ENCODE results near the gene UTP14A.
"Not testable (repeated sequence)": the region's sequence is repeated elsewhere in the genome, so short reads cannot be mapped to it uniquely, and the experiment has no call there.

Gene UTP14A, protein sequence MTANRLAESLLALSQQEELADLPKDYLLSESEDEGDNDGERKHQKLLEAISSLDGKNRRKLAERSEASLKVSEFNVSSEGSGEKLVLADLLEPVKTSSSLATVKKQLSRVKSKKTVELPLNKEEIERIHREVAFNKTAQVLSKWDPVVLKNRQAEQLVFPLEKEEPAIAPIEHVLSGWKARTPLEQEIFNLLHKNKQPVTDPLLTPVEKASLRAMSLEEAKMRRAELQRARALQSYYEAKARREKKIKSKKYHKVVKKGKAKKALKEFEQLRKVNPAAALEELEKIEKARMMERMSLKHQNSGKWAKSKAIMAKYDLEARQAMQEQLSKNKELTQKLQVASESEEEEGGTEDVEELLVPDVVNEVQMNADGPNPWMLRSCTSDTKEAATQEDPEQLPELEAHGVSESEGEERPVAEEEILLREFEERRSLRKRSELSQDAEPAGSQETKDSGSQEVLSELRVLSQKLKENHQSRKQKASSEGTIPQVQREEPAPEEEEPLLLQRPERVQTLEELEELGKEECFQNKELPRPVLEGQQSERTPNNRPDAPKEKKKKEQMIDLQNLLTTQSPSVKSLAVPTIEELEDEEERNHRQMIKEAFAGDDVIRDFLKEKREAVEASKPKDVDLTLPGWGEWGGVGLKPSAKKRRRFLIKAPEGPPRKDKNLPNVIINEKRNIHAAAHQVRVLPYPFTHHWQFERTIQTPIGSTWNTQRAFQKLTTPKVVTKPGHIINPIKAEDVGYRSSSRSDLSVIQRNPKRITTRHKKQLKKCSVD

GRCh38 chrX:129905787-129906580 lies at the start of gene UTP14A:
TSS of gene UTP14A (plus strand) at chrX:129906164. CDS start at chrX:129906211, 47 bp downstream.
- H3K4me2 ChIP-seq = peak within 1 kb of the TSS; percentile 77
- H3K9me3 ChIP-seq = no peaks in the 10 kb centered on the region
- peak within 1 kb of the TSS; percentile 86 for H3K9ac ChIP-seq
- no peak for TF ChIP-seq Cebpa-rat (IDR thresholded peaks at IDR 0.05)
- peaks cover 36% of the 10 kb centered on the region for H3K36me3 ChIP-seq
- H3K27me3 ChIP-seq = peaks cover 30% of the 10 kb centered on the region
- peaks cover 10% of the 10 kb centered on the region; the same call in 1 of the 2 replicates for H4K20me1 ChIP-seq
- peak within 1 kb of the TSS; percentile 79 for H3K4me3 ChIP-seq
- peaks cover 6% of the 10 kb centered on the region; the same call in 1 of the 2 replicates for H3K4me1 ChIP-seq
- H3K27ac ChIP-seq = peak within 1 kb of the TSS; percentile 83

DNA sequence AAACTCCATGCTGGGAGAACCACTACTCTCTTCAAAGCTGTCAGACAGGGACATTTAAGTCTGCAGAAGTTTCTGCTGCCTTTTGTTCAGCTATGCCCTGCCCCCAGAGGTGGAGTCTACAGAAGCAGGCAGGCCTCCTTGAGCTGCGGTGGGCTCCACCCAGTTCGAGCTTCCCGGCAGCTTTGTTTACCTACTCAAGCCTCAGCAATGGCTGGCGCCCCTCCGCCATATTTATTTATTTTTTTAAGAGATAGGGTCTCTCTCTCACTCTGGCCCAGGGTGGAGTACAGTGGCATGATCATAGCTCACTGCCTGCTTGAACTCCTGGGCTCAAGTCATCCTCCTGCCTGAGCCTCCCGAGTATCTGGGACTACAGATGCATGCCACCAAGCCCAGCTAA lies 46.8 kb upstream of the UTP14A start:
- H3K9ac ChIP-seq, H3K9me3 ChIP-seq, H3K4me2 ChIP-seq, H3K36me3 ChIP-seq, H3K4me1 ChIP-seq, H3K4me3 ChIP-seq, H4K20me1 ChIP-seq, H3K27ac ChIP-seq: not testable (repeated sequence)
- H3K27me3 ChIP-seq = peaks cover 30% of the 10 kb centered on the region

GRCh38 chrX:129866321-129866720 lies 39.6 kb upstream of the UTP14A start:
- not testable (repeated sequence) for H3K9ac ChIP-seq, H3K4me2 ChIP-seq

GRCh38 chrX:129872524-129872923 lies 33.4 kb upstream of the UTP14A start:
- Histone ChIP-seq H3K27me3 (peaks cover 72% of the 10 kb centered on the region), H3K4me2 (no peak overlapping the region), H3K27ac (no peak overlapping the region), H4K20me1 (no peaks in the 10 kb centered on the region), H3K4me3 (no peak overlapping the region), H3K9ac (no peak overlapping the region), H3K36me3 (no peaks in the 10 kb centered on the region), H3K4me1 (no peaks in the 10 kb centered on the region), H3K9me3 (no peaks in the 10 kb centered on the region)
- TF ChIP-seq Cebpa-rat (IDR thresholded peaks at IDR 0.05) = no peak

More at GRCh38 chrX:129866321-129866720, 39.6 kb upstream of the UTP14A start:
- H4K20me1 ChIP-seq, H3K36me3 ChIP-seq, H3K4me3 ChIP-seq, H3K27ac ChIP-seq, H3K9me3 ChIP-seq, H3K4me1 ChIP-seq: not testable (repeated sequence)
- peaks cover 61% of the 10 kb centered on the region for H3K27me3 ChIP-seq

DNA sequence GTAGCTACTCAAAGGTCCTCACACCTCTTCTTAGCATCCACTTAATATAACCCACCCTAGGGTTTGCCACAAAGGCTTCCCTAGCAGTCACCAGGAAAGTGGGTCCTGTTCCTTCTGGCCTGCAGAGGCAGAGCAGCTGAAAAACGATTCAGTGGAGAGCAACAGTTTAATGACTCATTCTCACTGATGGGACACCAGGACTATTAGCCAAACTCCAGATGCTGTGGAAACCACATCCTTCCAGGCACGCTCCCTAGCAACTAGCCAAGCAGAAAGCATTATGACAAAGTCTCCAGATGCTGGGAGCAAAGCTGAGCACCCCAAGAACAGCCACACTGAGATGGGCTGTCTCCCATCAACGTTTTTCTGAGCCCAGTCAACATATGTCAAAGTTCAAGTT lies 30.3 kb upstream of the UTP14A start:
- Histone ChIP-seq H3K4me2 (no peak overlapping the region), H3K4me1 (no peaks in the 10 kb centered on the region), H3K27me3 (peaks cover 72% of the 10 kb centered on the region), H4K20me1 (no peaks in the 10 kb centered on the region), H3K27ac (no peak overlapping the region), H3K9me3 (no peaks in the 10 kb centered on the region), H3K36me3 (no peaks in the 10 kb centered on the region), H3K9ac (no peak overlapping the region), H3K4me3 (no peak overlapping the region)
- no peak for TF ChIP-seq Cebpa-rat (IDR thresholded peaks at IDR 0.05)

GRCh38 chrX:129876771-129877305 lies 29.1 kb upstream of the UTP14A start:
- Histone ChIP-seq H4K20me1 (no peaks in the 10 kb centered on the region), H3K9ac (no peak overlapping the region), H3K9me3 (no peaks in the 10 kb centered on the region), H3K36me3 (no peaks in the 10 kb centered on the region), H3K4me1 (no peaks in the 10 kb centered on the region), H3K4me3 (no peak overlapping the region), H3K4me2 (no peak overlapping the region), H3K27me3 (peaks cover 72% of the 10 kb centered on the region), H3K27ac (no peak overlapping the region)
- no peak for TF ChIP-seq Cebpa-rat (IDR thresholded peaks at IDR 0.05)

- no peaks in the 10 kb centered on the region for H3K9me3 ChIP-seq
- no peaks in the 10 kb centered on the region for H4K20me1 ChIP-seq
- H3K4me2 ChIP-seq = no peak overlapping the region
- TF ChIP-seq Cebpa-rat (IDR thresholded peaks at IDR 0.05) = no peak
- no peaks in the 10 kb centered on the region for H3K36me3 ChIP-seq
- no peaks in the 10 kb centered on the region for H3K4me1 ChIP-seq
- no peak overlapping the region for H3K4me3 ChIP-seq
- no peak overlapping the region for H3K9ac ChIP-seq
- H3K27ac ChIP-seq = no peak overlapping the region
- peaks cover 71% of the 10 kb centered on the region for H3K27me3 ChIP-seq
Observed at GRCh38 chrX:129877401-129877800, 28.6 kb upstream of the UTP14A start.

GRCh38 chrX:129900054-129900453 lies 5.9 kb upstream of the UTP14A start:
- TF ChIP-seq Cebpa-rat (IDR thresholded peaks at IDR 0.05) = no peak
- Histone ChIP-seq H3K4me3 (no peak overlapping the region), H3K36me3 (no peaks in the 10 kb centered on the region), H3K27me3 (peaks cover 19% of the 10 kb centered on the region), H3K9ac (no peak overlapping the region), H3K4me2 (no peak overlapping the region), H3K9me3 (no peaks in the 10 kb centered on the region), H3K4me1 (no peaks in the 10 kb centered on the region), H4K20me1 (no peaks in the 10 kb centered on the region), H3K27ac (no peak overlapping the region)

- Histone ChIP-seq H3K9me3 (no peaks in the 10 kb centered on the region), H3K4me2 (no peak overlapping the region), H3K27ac (no peak overlapping the region), H3K9ac (no peak overlapping the region), H4K20me1 (peaks cover 10% of the 10 kb centered on the region; the same call in 1 of the 2 replicates), H3K4me1 (peaks cover 6% of the 10 kb centered on the region; the same call in 1 of the 2 replicates), H3K27me3 (peaks cover 53% of the 10 kb centered on the region), H3K36me3 (peaks cover 55% of the 10 kb centered on the region), H3K4me3 (no peak overlapping the region)
- no peak for TF ChIP-seq Cebpa-rat (IDR thresholded peaks at IDR 0.05)
Observed at GRCh38 chrX:129908636-129909035, 2.7 kb downstream of the UTP14A start.
